HEK293 (cell line): Measurements from ENCODE around the gene MRPL33.

Experiments used
- HOXD13 ChIP-seq: sonication (generic); formaldehyde crosslinking; IDR thresholded peaks from 2 replicates; pipeline ENCODE4 v1.8.0; 2022; ENCODE audit warnings: missing genetic modification reagents, borderline replicate concordance
- TCF7L2 ChIP-seq: IDR thresholded peaks from 2 replicates; pipeline ENCODE4 v1.6.1; 2011; ENCODE audit warnings: low read depth, mild to moderate bottlenecking, inconsistent platforms, low read length, moderate library complexity, borderline replicate concordance
- ZNF138 ChIP-seq: fragments of 450-650 bp; formaldehyde crosslinking; IDR thresholded peaks from 2 replicates; pipeline ENCODE4 v1.5.1; 2016; ENCODE audit warnings: missing biosample characterization, missing genetic modification characterization, borderline replicate concordance
- ZNF202 ChIP-seq: fragments of 450-650 bp; formaldehyde crosslinking; IDR thresholded peaks from 2 replicates; pipeline ENCODE4 v1.5.1; 2016; ENCODE audit warnings: missing biosample characterization, missing genetic modification characterization, borderline replicate concordance
- ZNF292 ChIP-seq: fragments of 450-650 bp; formaldehyde crosslinking; IDR thresholded peaks from 2 replicates; pipeline ENCODE4 v1.5.1; 2016; ENCODE audit warnings: low read depth, missing biosample characterization, missing genetic modification characterization, borderline replicate concordance
- ZNF626 ChIP-seq: fragments of 450-650 bp; sonication (Bioruptor Pico); formaldehyde crosslinking; IDR thresholded peaks from 2 replicates; pipeline ENCODE4 v1.5.1; 2018; ENCODE audit warnings: missing biosample characterization, missing genetic modification characterization, inconsistent platforms
- ZNF747 ChIP-seq: fragments of 450-650 bp; formaldehyde crosslinking; IDR thresholded peaks from 2 replicates; pipeline ENCODE4 v1.5.1; 2016; ENCODE audit warnings: missing biosample characterization, missing genetic modification characterization
- ZSCAN16 ChIP-seq: fragments of 450-650 bp; formaldehyde crosslinking; IDR thresholded peaks from 2 replicates; pipeline ENCODE4 v1.5.1; 2016; ENCODE audit warnings: missing biosample characterization, missing genetic modification characterization
- TF ChIP-seq, protein P1 (sequence below): fragments of 450-650 bp; formaldehyde crosslinking; IDR thresholded peaks from 2 replicates; pipeline ENCODE4 v1.5.1; 2016; ENCODE audit warnings: missing biosample characterization, missing genetic modification characterization, borderline replicate concordance
- TF ChIP-seq, protein P2 (sequence below): fragments of 450-650 bp; formaldehyde crosslinking; IDR thresholded peaks from 2 replicates; pipeline ENCODE4 v1.5.1; 2016; ENCODE audit warnings: missing biosample characterization, missing genetic modification characterization
- TF ChIP-seq, protein P3 (sequence below): fragments of 450-650 bp; formaldehyde crosslinking; IDR thresholded peaks from 2 replicates; pipeline ENCODE4 v1.5.1; 2016; ENCODE audit warnings: missing biosample characterization, missing genetic modification characterization
- TF ChIP-seq, protein P4 (sequence below): IDR thresholded peaks from 2 replicates; pipeline ENCODE4 v1.6.1; 2011; ENCODE audit warnings: mild to moderate bottlenecking, low read depth, low read length, borderline replicate concordance

DNA sequence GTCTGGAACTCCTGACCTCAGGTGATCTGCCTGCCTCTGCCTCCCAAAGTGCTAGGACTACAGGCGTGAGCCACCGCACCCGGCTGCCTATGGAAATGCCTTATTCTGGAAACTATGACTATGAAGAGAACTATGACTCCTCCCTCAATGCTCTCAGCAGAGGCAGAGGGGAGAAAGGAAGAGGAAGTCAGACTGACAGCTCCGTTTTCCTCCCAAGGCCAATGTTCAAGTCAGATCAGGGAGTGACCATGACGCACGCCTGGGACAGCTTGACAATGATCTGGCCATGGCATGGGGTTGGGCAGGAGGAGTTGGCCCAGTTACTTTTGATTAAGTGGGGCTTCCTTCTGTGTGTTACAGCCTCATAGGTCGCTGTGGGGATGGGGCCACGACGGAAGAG, 44.3 kb upstream of the MRPL33 start:
- TF ChIP-seq ZNF138: no peak
- TF ChIP-seq, protein P1, sequence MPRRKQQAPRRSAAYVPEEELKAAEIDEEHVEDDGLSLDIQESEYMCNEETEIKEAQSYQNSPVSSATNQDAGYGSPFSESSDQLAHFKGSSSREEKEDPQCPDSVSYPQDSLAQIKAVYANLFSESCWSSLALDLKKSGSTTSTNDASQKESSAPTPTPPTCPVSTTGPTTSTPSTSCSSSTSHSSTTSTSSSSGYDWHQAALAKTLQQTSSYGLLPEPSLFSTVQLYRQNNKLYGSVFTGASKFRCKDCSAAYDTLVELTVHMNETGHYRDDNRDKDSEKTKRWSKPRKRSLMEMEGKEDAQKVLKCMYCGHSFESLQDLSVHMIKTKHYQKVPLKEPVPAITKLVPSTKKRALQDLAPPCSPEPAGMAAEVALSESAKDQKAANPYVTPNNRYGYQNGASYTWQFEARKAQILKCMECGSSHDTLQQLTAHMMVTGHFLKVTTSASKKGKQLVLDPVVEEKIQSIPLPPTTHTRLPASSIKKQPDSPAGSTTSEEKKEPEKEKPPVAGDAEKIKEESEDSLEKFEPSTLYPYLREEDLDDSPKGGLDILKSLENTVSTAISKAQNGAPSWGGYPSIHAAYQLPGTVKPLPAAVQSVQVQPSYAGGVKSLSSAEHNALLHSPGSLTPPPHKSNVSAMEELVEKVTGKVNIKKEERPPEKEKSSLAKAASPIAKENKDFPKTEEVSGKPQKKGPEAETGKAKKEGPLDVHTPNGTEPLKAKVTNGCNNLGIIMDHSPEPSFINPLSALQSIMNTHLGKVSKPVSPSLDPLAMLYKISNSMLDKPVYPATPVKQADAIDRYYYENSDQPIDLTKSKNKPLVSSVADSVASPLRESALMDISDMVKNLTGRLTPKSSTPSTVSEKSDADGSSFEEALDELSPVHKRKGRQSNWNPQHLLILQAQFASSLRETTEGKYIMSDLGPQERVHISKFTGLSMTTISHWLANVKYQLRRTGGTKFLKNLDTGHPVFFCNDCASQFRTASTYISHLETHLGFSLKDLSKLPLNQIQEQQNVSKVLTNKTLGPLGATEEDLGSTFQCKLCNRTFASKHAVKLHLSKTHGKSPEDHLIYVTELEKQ (tag by site-specific recombination): no peak
- no peak for TF ChIP-seq ZNF626 (tag by site-specific recombination)
- no peak for TF ChIP-seq ZNF292 (tag by site-specific recombination)
- TF ChIP-seq, protein P2, sequence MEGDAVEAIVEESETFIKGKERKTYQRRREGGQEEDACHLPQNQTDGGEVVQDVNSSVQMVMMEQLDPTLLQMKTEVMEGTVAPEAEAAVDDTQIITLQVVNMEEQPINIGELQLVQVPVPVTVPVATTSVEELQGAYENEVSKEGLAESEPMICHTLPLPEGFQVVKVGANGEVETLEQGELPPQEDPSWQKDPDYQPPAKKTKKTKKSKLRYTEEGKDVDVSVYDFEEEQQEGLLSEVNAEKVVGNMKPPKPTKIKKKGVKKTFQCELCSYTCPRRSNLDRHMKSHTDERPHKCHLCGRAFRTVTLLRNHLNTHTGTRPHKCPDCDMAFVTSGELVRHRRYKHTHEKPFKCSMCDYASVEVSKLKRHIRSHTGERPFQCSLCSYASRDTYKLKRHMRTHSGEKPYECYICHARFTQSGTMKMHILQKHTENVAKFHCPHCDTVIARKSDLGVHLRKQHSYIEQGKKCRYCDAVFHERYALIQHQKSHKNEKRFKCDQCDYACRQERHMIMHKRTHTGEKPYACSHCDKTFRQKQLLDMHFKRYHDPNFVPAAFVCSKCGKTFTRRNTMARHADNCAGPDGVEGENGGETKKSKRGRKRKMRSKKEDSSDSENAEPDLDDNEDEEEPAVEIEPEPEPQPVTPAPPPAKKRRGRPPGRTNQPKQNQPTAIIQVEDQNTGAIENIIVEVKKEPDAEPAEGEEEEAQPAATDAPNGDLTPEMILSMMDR (tag by site-specific recombination): no peak
- TF ChIP-seq, protein P3, sequence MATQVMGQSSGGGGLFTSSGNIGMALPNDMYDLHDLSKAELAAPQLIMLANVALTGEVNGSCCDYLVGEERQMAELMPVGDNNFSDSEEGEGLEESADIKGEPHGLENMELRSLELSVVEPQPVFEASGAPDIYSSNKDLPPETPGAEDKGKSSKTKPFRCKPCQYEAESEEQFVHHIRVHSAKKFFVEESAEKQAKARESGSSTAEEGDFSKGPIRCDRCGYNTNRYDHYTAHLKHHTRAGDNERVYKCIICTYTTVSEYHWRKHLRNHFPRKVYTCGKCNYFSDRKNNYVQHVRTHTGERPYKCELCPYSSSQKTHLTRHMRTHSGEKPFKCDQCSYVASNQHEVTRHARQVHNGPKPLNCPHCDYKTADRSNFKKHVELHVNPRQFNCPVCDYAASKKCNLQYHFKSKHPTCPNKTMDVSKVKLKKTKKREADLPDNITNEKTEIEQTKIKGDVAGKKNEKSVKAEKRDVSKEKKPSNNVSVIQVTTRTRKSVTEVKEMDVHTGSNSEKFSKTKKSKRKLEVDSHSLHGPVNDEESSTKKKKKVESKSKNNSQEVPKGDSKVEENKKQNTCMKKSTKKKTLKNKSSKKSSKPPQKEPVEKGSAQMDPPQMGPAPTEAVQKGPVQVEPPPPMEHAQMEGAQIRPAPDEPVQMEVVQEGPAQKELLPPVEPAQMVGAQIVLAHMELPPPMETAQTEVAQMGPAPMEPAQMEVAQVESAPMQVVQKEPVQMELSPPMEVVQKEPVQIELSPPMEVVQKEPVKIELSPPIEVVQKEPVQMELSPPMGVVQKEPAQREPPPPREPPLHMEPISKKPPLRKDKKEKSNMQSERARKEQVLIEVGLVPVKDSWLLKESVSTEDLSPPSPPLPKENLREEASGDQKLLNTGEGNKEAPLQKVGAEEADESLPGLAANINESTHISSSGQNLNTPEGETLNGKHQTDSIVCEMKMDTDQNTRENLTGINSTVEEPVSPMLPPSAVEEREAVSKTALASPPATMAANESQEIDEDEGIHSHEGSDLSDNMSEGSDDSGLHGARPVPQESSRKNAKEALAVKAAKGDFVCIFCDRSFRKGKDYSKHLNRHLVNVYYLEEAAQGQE (tag by site-specific recombination): no peak
- TF ChIP-seq, protein P4, sequence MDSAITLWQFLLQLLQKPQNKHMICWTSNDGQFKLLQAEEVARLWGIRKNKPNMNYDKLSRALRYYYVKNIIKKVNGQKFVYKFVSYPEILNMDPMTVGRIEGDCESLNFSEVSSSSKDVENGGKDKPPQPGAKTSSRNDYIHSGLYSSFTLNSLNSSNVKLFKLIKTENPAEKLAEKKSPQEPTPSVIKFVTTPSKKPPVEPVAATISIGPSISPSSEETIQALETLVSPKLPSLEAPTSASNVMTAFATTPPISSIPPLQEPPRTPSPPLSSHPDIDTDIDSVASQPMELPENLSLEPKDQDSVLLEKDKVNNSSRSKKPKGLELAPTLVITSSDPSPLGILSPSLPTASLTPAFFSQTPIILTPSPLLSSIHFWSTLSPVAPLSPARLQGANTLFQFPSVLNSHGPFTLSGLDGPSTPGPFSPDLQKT: no peak
- no peak for TF ChIP-seq ZNF747 (tag by site-specific recombination)
- TF ChIP-seq TCF7L2: no peak
- no peak for TF ChIP-seq ZSCAN16 (tag by site-specific recombination)
- TF ChIP-seq HOXD13 (CRISPR knock-in tag): no peak
- TF ChIP-seq ZNF202 (tag by site-specific recombination): no peak
